HepG2 (cell line): Measurements from ENCODE around the gene RNF40. TPM values are rescaled to one million over a fixed set of nuclear protein-coding genes. Genes with fewer than 3 reads are reported as not detected.

Experiments
- CBX5 ChIP-seq: sonication (generic); formaldehyde crosslinking; IDR thresholded peaks from 2 replicates; pipeline ENCODE4 v1.4.0; 2020; ENCODE audit warnings: missing genetic modification reagents, borderline replicate concordance
- HINFP ChIP-seq: sonication (generic); formaldehyde crosslinking; IDR thresholded peaks from 2 replicates; pipeline ENCODE4 v1.4.0; 2020; ENCODE audit warnings: low read depth, mild to moderate bottlenecking, missing genetic modification reagents
- HMGXB3 ChIP-seq: sonication (generic); formaldehyde crosslinking; IDR thresholded peaks from 2 replicates; pipeline ENCODE4 v1.4.0; 2020; ENCODE audit warnings: missing genetic modification reagents, borderline replicate concordance
- NR2F6 ChIP-seq, 2 experiments: IDR thresholded peaks; 2 replicates each; pipeline ENCODE4 v1.6.1; 2016; ENCODE audit warnings: antibody characterized with exemption in 1 of 2, mild to moderate bottlenecking in 1 of 2
- PRDM4 ChIP-seq: sonication (generic); formaldehyde crosslinking; IDR thresholded peaks from 2 replicates; pipeline ENCODE4 v1.9.0; 2021; ENCODE audit warnings: missing genetic modification reagents, borderline replicate concordance
- RBFOX2 ChIP-seq: fragments of 200-400 bp; formaldehyde crosslinking; IDR thresholded peaks from 2 replicates; pipeline ENCODE4 v1.6.1; 2017; ENCODE audit warnings: low read depth, mild to moderate bottlenecking, low read length
- RFX5 ChIP-seq: IDR thresholded peaks from 2 replicates; pipeline ENCODE4 v1.6.1; 2011; ENCODE audit warnings: low read depth, low read length, improper control_type of control experiment
- ZFP90 ChIP-seq: sonication (generic); formaldehyde crosslinking; IDR thresholded peaks from 2 replicates; pipeline ENCODE4 v1.8.0; 2022; ENCODE audit warnings: missing genetic modification reagents, mild to moderate bottlenecking, inconsistent platforms, borderline replicate concordance
- ZNF10 ChIP-seq: sonication (generic); formaldehyde crosslinking; IDR thresholded peaks from 2 replicates; pipeline ENCODE4 v1.4.0; 2020; ENCODE audit warnings: mild to moderate bottlenecking, low read depth, missing genetic modification reagents, borderline replicate concordance
- ZNF333 ChIP-seq: sonication (generic); formaldehyde crosslinking; IDR thresholded peaks from 2 replicates; pipeline ENCODE4 v1.4.0; 2020; ENCODE audit warnings: mild to moderate bottlenecking, missing genetic modification reagents, borderline replicate concordance
- ZNF543 ChIP-seq: sonication (generic); formaldehyde crosslinking; IDR thresholded peaks from 2 replicates; pipeline ENCODE4 v1.4.0; 2020; ENCODE audit warnings: mild to moderate bottlenecking, missing genetic modification reagents
- ZNF687 ChIP-seq: sonication (generic); formaldehyde crosslinking; IDR thresholded peaks from 2 replicates; pipeline ENCODE4 v1.5.1; 2020; ENCODE audit warnings: mild to moderate bottlenecking, missing genetic modification reagents, moderate library complexity
- ZNF737 ChIP-seq: sonication (generic); formaldehyde crosslinking; IDR thresholded peaks from 2 replicates; pipeline ENCODE4 v1.5.0; 2020; ENCODE audit warnings: missing genetic modification reagents, mild to moderate bottlenecking, borderline replicate concordance
- polyA plus RNA-seq, 8 experiments: library from polyadenylated mRNA; depleted of rRNA in 3 of 8; stranded (reverse) in 7 of 8; unstranded in 1 of 8; fragments of >200 nt; fragmentation: Illumina TruSeq in 4 of 8; extraction: Trizol in 4 of 8; gene quantifications; 2 replicates each; pipeline versions ENCODE4 v1.2.1 to v1.2.3, GENCODE V29; 2011 to 2016; ENCODE audit warnings: low read depth in 4 of 8, missing spikeins in 1 of 8, mixed read lengths in 1 of 8; ENCODE audit not compliant: insufficient read depth in 1 of 8
- total RNA-seq, 5 experiments: library from RNA; depleted of rRNA; stranded (reverse); fragments of >200 nt; fragmentation: Illumina TruSeq; extraction: Trizol; gene quantifications; 2 replicates each; pipeline ENCODE4 v1.2.3, GENCODE V29; 2016; ENCODE audit warnings: low read depth in 1 of 5

The RNF40 gene
- total and polyA plus RNA-seq, 2 of the 13 experiments (the other 11 are each of a cell fraction or from before 2014, with no cell fraction given): 84.0 to 85.6 TPM

GRCh38 chr16:30761928-30762902, at the start of gene RNF40, which contains the start of gene CFAP119 (continued):
- peak; percentile 85 for TF ChIP-seq ZNF687
- TF ChIP-seq HMGXB3 (CRISPR knock-in tag): peak; percentile 87; the same call in 1 of the 2 replicates
- 0 out of 2 replicates have a peak, but pooled peaks have one; percentile 54 for TF ChIP-seq ZNF543
- no peak; the same call in 1 of the 2 replicates for TF ChIP-seq CBX5 (CRISPR knock-in tag)
- TF ChIP-seq ZNF737 (CRISPR knock-in tag): no peak; the same call in 1 of the 2 replicates
- TF ChIP-seq RBFOX2: peak; percentile 88
- no peak for TF ChIP-seq PRDM4
- no peak for TF ChIP-seq NR2F6 (IDR thresholded peaks at IDR 0.05)
- TF ChIP-seq NR2F6 (CRISPR knock-in tag; IDR thresholded peaks at IDR 0.05): peak; percentile 14; the same call in 1 of the 2 replicates
- 0 out of 2 replicates have a peak, but pooled peaks have one; percentile 50 for TF ChIP-seq ZNF333 (CRISPR knock-in tag)
- peak; percentile 94 for TF ChIP-seq ZFP90
- TF ChIP-seq HINFP: no peak; the same call in 1 of the 2 replicates
- no peak for TF ChIP-seq ZNF10 (CRISPR knock-in tag)
- TF ChIP-seq RFX5: 0 out of 2 replicates have a peak, but pooled peaks have one; percentile 28
